A673 (cell line): Measurements from ENCODE around the gene ZNF232. TPM values are rescaled to one million over a fixed set of nuclear protein-coding genes. Genes with fewer than 3 reads are reported as not detected.
"Not testable (repeated sequence)": the region's sequence is repeated elsewhere in the genome, so short reads cannot be mapped to it uniquely, and the experiment has no call there.

ENCODE experiments used
- BruUV-seq: library from RNA; stranded (reverse); fragments of 400-500 nt; replicated peaks from 2 replicates; lab custom pipeline; 2021; lab: Mats Ljungman, UMichigan
- CTCF ChIA-PET: fragments of 300-600 bp; sonication (Branson Sonifier 250); formaldehyde crosslinking; loops from one replicate; lab custom pipeline; 2022; ENCODE audit warnings: antibody characterized with exemption; lab: Charles Lee
- POLR2A ChIA-PET: fragments of 300-600 bp; sonication (Branson Sonifier 250); formaldehyde crosslinking; loops from one replicate; lab custom pipeline; 2022; ENCODE audit warnings: antibody characterized with exemption; ENCODE audit not compliant: low non-redundant PET; lab: Charles Lee
- DNase-seq: peaks from one replicate; pipeline ENCODE4 v3.0.0-alpha.2; 2015; ENCODE audit warnings: low spot score
- H3K27ac ChIP-seq: fragments of 200-600 bp; sonication (generic); 2 replicates; pipeline ENCODE4 v1.5.1; 2016; ENCODE audit warnings: mixed run types, low read depth, mild to moderate bottlenecking, mixed read lengths, antibody characterized with exemption, low read length; ENCODE audit not compliant: poor library complexity, severe bottlenecking
- H3K27me3 ChIP-seq: fragments of 200-600 bp; sonication (generic); replicated peaks from 2 replicates; pipeline ENCODE4 v1.6.1; 2017; ENCODE audit warnings: mixed run types, low read depth, mild to moderate bottlenecking, mixed read lengths, antibody characterized with exemption, low read length; ENCODE audit not compliant: insufficient read depth, poor library complexity
- H3K36me3 ChIP-seq: fragments of 200-600 bp; sonication (generic); 2 replicates; pipeline ENCODE4 v1.6.1; 2016; ENCODE audit warnings: mixed run types, mild to moderate bottlenecking, mixed read lengths, antibody characterized with exemption, low read length; ENCODE audit not compliant: insufficient read depth, poor library complexity, severe bottlenecking
- H3K4me1 ChIP-seq: fragments of 200-600 bp; sonication (generic); 2 replicates; pipeline ENCODE4 v1.6.1; 2017; ENCODE audit warnings: mixed run types, mild to moderate bottlenecking, mixed read lengths, antibody characterized with exemption, low read length; ENCODE audit not compliant: insufficient read depth, poor library complexity, severe bottlenecking
- H3K4me3 ChIP-seq: fragments of 200-600 bp; sonication (generic); 2 replicates; pipeline ENCODE4 v1.5.1; 2016; ENCODE audit warnings: low read depth, mixed run types, mild to moderate bottlenecking, mixed read lengths, low read length; ENCODE audit not compliant: poor library complexity, severe bottlenecking
- H3K9me3 ChIP-seq: fragments of 200-600 bp; sonication (generic); 2 replicates; pipeline ENCODE4 v1.6.1; 2016; ENCODE audit warnings: mixed run types, low read depth, mild to moderate bottlenecking, mixed read lengths, antibody characterized with exemption, low read length; ENCODE audit not compliant: poor library complexity, severe bottlenecking
- EZH2 ChIP-seq: fragments of 200-600 bp; sonication (generic); IDR thresholded peaks from 2 replicates; pipeline ENCODE4 v1.6.1; 2017; ENCODE audit warnings: borderline replicate concordance, low read depth, mild to moderate bottlenecking, mixed read lengths, antibody characterized with exemption, low read length; ENCODE audit not compliant: poor library complexity, severe bottlenecking
- intact Hi-C: fragments of 100-400 bp; cut with micrococcal nuclease; formaldehyde crosslinking; loops from one replicate; pipeline ENCODE4 v1.10.0; 2022; ENCODE audit not compliant: unreplicated experiment
- total RNA-seq: library from RNA; stranded (reverse); gene quantifications from 2 replicates; pipeline ENCODE4 v1.2.3, GENCODE V29; 2021
- TF ChIP-seq, protein P1 (sequence below): fragments of 300-800, 200-600 bp; sonication (generic); conservative IDR thresholded peaks from 2 replicates; pipeline ENCODE4 v1.5.1; 2017; ENCODE audit warnings: low read depth, mild to moderate bottlenecking, antibody characterized with exemption, low read length, moderate library complexity, mixed read lengths

ZNF232 gene
- total RNA-seq, 1 experiment from 2014 or later, result 28.1 TPM

DNA sequence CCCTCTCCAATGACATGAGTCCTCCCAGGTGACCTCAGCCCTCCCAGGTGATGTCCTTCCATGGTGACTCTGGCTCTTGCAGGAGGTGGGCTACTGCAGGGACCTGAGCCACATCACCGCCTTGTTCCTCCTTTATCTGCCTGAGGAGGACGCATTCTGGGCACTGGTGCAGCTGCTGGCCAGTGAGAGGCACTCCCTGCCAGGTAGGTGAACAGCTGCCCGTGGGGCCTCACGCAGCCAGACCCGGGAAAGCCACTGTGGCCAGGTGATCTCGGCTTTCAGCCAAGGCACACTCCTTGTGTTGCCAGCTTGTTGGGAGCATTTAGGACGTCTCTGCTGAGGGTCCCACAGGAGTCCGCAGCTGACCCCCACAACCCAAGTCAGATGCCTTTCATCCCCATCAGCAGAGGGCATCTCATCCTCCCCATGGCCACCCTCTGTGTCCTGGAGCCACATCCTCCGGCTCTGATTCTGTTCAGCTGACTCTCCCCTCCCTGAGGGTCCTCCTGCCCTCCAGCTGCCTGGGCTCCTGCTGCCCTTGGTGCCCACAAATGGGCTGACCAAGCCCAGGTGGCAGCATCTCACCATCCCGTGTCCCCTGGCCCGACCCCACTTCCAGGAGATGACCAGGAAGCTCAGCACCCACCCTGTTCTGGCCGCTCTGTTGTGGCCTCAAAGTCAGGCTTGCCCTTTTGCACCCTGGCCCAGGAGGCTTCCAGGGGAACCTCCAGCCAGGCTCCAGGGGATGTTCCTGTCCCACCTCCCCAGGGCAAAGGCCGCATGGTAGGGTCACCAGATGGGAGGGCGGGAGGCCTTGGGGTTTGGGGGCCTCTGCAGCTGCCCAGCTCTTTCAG lies 24.3 kb upstream of the ZNF232 start:
- intact Hi-C loops, result no loop called here
- Histone ChIP-seq H3K4me1 (no peaks in the 10 kb centered on the region), H3K9me3 (no peaks in the 10 kb centered on the region), H3K36me3 (no peaks in the 10 kb centered on the region), H3K27me3 (no peaks in the 10 kb centered on the region), H3K4me3 (no peak overlapping the region), H3K27ac (no peak overlapping the region)
- ChIA-PET POLR2A (no interaction called here), CTCF (no interaction called here)
- TF ChIP-seq, protein P1, sequence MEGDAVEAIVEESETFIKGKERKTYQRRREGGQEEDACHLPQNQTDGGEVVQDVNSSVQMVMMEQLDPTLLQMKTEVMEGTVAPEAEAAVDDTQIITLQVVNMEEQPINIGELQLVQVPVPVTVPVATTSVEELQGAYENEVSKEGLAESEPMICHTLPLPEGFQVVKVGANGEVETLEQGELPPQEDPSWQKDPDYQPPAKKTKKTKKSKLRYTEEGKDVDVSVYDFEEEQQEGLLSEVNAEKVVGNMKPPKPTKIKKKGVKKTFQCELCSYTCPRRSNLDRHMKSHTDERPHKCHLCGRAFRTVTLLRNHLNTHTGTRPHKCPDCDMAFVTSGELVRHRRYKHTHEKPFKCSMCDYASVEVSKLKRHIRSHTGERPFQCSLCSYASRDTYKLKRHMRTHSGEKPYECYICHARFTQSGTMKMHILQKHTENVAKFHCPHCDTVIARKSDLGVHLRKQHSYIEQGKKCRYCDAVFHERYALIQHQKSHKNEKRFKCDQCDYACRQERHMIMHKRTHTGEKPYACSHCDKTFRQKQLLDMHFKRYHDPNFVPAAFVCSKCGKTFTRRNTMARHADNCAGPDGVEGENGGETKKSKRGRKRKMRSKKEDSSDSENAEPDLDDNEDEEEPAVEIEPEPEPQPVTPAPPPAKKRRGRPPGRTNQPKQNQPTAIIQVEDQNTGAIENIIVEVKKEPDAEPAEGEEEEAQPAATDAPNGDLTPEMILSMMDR, result no peak
- no peak for TF ChIP-seq EZH2
- no peak for DNase-seq
- no TSS peak for BruUV-seq

DNA sequence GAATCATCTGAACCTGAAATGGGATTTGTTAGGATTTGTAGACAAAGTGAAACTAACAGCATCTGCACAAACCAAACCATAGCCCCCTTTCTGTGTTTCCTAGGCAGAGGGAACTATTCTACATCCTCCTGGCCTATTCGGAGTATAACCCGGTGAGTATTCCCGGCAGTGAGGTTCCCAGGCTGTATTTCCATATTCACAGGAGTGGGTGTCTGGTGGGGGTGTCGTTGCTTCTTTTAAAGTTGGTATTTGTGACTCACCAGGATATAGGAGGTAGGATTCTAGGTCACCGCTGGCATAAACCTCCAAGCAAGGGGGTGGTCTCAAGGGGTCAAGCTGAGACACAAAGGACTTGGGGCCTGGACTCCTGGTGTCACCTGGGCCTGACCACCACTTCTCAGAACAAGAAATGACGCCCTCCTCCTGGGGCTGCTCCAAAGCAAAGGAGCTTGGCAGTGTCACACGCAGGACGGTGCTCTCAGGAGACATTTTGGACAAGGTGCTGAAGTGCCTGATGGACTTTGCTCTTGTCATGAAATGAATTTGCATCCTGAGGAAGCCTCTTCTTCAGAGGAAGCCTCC lies 23.5 kb upstream of the ZNF232 start:
- intact Hi-C loops, H3K36me3 ChIP-seq, POLR2A ChIA-PET, H3K9me3 ChIP-seq, DNase-seq, H3K4me1 ChIP-seq, CTCF ChIA-PET, H3K27me3 ChIP-seq, BruUV-seq, H3K27ac ChIP-seq, H3K4me3 ChIP-seq: not testable (repeated sequence)

DNA sequence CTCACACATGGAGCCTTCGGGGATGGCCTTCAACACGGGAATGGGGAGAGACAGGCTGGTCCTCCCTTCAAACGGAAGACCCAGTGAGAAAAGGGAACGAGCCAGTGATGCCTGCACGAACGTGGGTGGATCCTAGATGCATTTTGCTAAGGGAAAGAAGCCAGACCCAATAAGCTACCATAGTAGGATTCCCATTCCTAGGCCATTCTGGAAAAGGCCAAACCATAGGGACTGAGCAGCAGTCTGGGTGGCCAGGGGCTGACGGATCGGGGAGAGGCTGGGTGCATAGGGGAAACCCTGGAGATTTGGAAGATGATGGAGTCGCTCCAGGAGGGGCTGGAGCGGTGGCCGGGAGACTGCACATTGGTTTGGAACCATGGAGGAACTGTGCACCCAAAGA lies 22.9 kb upstream of the ZNF232 start:
- DNase-seq, H3K4me1 ChIP-seq, H3K4me3 ChIP-seq, H3K27me3 ChIP-seq, H3K9me3 ChIP-seq, intact Hi-C loops, H3K27ac ChIP-seq, BruUV-seq, CTCF ChIA-PET, H3K36me3 ChIP-seq: not testable (repeated sequence)
- POLR2A ChIA-PET, result interaction anchor here (0.6 kb wide), 1 partner anchor 12 kb away, joined by 5 read pairs; no protein-coding TSS in a partner anchor

DNA sequence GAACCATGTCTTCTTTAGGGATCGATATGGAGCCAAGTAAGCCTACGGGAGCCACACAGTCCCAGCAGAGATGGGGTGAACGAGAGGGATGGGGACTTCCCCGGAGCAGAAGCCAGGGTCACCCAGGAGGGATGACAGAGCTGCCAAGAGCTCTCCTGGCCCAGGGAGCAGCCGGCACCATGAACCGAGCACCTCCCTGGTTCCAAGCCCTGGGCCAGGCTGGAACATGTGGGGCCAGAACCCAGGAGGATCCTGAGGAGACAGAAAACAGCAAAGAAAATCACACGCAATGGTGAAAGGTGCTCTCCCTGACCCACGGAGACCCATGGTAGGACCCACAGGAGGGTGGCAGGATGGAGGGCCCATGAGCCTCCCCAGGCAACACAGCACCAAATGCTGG lies 22.3 kb upstream of the ZNF232 start:
- H3K9me3 ChIP-seq, H3K4me1 ChIP-seq, DNase-seq, H3K27ac ChIP-seq, CTCF ChIA-PET, BruUV-seq, H3K27me3 ChIP-seq, intact Hi-C loops, H3K36me3 ChIP-seq, H3K4me3 ChIP-seq: not testable (repeated sequence)
- POLR2A ChIA-PET, result interaction anchor here (0.6 kb wide), 1 partner anchor 12 kb away, joined by 5 read pairs; no protein-coding TSS in a partner anchor
